ENCODE data around the gene LRRC42.

- TF ChIP-seq CTCF (IDR thresholded peaks at IDR 0.05; ENCODE audit: low read depth, low read length) (no peak), EZH2phosphoT487 (IDR thresholded peaks at IDR 0.05; ENCODE audit: low read depth) (no peak)
These were observed 16.7 kb upstream of the LRRC42 start for GRCh38 chr1:53929246-53929960.
